K562 (cell line): ENCODE results near the gene ACACB. TPM values are rescaled to one million over a fixed set of nuclear protein-coding genes. Genes with fewer than 3 reads are reported as not detected.

ENCODE experiments used
- ATAC-seq: fragments of 200-7000 bp; cut with Tn5 transposase; 3 replicates; pipeline ENCODE4 v1.9.1; 2020; ENCODE audit warnings: moderate library complexity
- BruUV-seq: library from RNA; stranded (reverse); fragments of 400-500 nt; replicated peaks from 2 replicates; lab custom pipeline; 2021; lab: Mats Ljungman, UMichigan
- CTCF ChIA-PET: fragments of 300-600 bp; formaldehyde crosslinking; extraction: SDS; loops from one replicate; lab custom pipeline; 2021; ENCODE audit warnings: low intra/inter-chr PET ratio; lab: Yijun Ruan, JAX
- POLR2A ChIA-PET: fragments of 300-600, 350-650 bp; sonication (Branson Sonifier 250); formaldehyde crosslinking; extraction: SDS; loops from one replicate; lab custom pipeline; 2021; ENCODE audit warnings: antibody characterized with exemption, inconsistent platforms; lab: Yijun Ruan, JAX
- DNase-seq, 4 experiments: peaks; one replicate each; pipeline versions ENCODE4 v3.0.0 to v3.0.0-alpha.2; 2011 to 2018; ENCODE audit warnings: low spot score in 3 of 4, mixed read lengths in 3 of 4; ENCODE audit errors: extremely low read depth in 1 of 4
- FAIRE-seq: peaks from 2 replicates; lab custom pipeline; 2011; peaks lifted over from hg19 to GRCh38; lab: Jason Lieb, UNC
- H2AFZ ChIP-seq: 2 replicates; pipeline ENCODE4 v1.6.0; 2011; ENCODE audit warnings: low read depth, low read length, control low read depth, inconsistent platforms
- H3K27ac ChIP-seq: fragments of 200-600 bp; 3 replicates; pipeline ENCODE4 v1.8.0; 2011; ENCODE audit warnings: low read depth, mild to moderate bottlenecking, control low read depth, inconsistent platforms, low read length, moderate library complexity, mixed read lengths; ENCODE audit errors: extremely low read depth
- H3K27me3 ChIP-seq, 2 experiments: fragments of 300-600 bp in 1 of 2; 2 replicates in 1 of 2; 3 replicates in 1 of 2; pipeline versions ENCODE4 v1.6.0 to v1.8.0; 2011; ENCODE audit warnings: inconsistent platforms in 2 of 2, low read length in 2 of 2, mild to moderate bottlenecking in 1 of 2, mixed read lengths in 1 of 2, moderate library complexity in 1 of 2; ENCODE audit not compliant: control insufficient read depth in 2 of 2, insufficient read depth in 2 of 2
- H3K36me3 ChIP-seq: fragments of 300-600 bp; 3 replicates; pipeline ENCODE4 v1.8.0; 2011; ENCODE audit warnings: mild to moderate bottlenecking, low read length, inconsistent platforms; ENCODE audit not compliant: control insufficient read depth, insufficient read depth
- H3K4me1 ChIP-seq, 2 experiments: fragments of 200-600 bp in 1 of 2; replicated peaks in 1 of 2; 2 replicates in 1 of 2; 3 replicates in 1 of 2; pipeline versions ENCODE4 v1.5.1 to v1.8.0; 2011; ENCODE audit warnings: inconsistent platforms in 2 of 2, low read length in 2 of 2, mild to moderate bottlenecking in 1 of 2, mixed read lengths in 1 of 2, moderate library complexity in 1 of 2; ENCODE audit not compliant: control insufficient read depth in 2 of 2, insufficient read depth in 2 of 2
- H3K4me2 ChIP-seq: 2 replicates; pipeline ENCODE4 v1.6.1; 2011; ENCODE audit warnings: low read length, control low read depth, inconsistent platforms, mixed read lengths; ENCODE audit not compliant: insufficient read depth
- H3K4me3 ChIP-seq: fragments of 200-600 bp; sonication (generic), shearing (Covaris generic); 2 replicates; pipeline ENCODE4 v1.5.1; 2016; ENCODE audit warnings: control low read depth, inconsistent platforms
- H3K79me2 ChIP-seq: fragments of 200-600 bp; 3 replicates; pipeline ENCODE4 v1.8.0; 2011; ENCODE audit warnings: low read length, inconsistent platforms; ENCODE audit not compliant: control insufficient read depth, insufficient read depth
- H3K9ac ChIP-seq, 2 experiments: 2 replicates each; pipeline versions ENCODE4 v1.6.0 to v1.6.1; 2011; ENCODE audit warnings: low read depth in 2 of 2, low read length in 2 of 2, control low read depth in 1 of 2, inconsistent platforms in 1 of 2, mild to moderate bottlenecking in 1 of 2, mixed read lengths in 1 of 2; ENCODE audit not compliant: insufficient read depth in 1 of 2
- H3K9me1 ChIP-seq: one replicate; pipeline ENCODE4 v1.6.0; 2011; ENCODE audit warnings: inconsistent platforms, mild to moderate bottlenecking, low read length, moderate library complexity; ENCODE audit not compliant: control insufficient read depth, insufficient read depth
- H3K9me3 ChIP-seq: replicated peaks from 2 replicates; pipeline ENCODE4 v1.5.1; 2011; ENCODE audit warnings: low read depth, low read length, inconsistent platforms; ENCODE audit not compliant: control insufficient read depth, insufficient read depth
- H4K20me1 ChIP-seq: replicated peaks from 2 replicates; pipeline ENCODE4 v1.6.1; 2011; ENCODE audit warnings: low read length, inconsistent platforms, mixed read lengths; ENCODE audit not compliant: control insufficient read depth, insufficient read depth
- RBM39 ChIP-seq: fragments of 200-400 bp; formaldehyde crosslinking; optimal IDR thresholded peaks from 2 replicates; pipeline ENCODE3; 2018; ENCODE audit warnings: low read depth, low read length
- WGBS: fragments of 100-300 bp; shearing (Covaris generic); methylation state at CpG from one replicate; pipeline ENCODE4 v1.1.6; 2016; ENCODE audit warnings: low coverage, mixed read lengths; ENCODE audit not compliant: insufficient coverage; ENCODE audit errors: missing lambda C conversion rate; 5-methylcytosine and 5-hydroxymethylcytosine counted together
- in situ Hi-C: fragments of 300-500 bp; cut with MboI; formaldehyde crosslinking; loops from 4 replicates; pipeline ENCODE4 v1.15.0; 2018; ENCODE audit warnings: inconsistent platforms, mixed read lengths
- intact Hi-C: fragments of 100-400 bp; cut with micrococcal nuclease; formaldehyde crosslinking; loops from 2 replicates; pipeline ENCODE4 v1.14.2; 2022
- polyA plus RNA-seq, 8 experiments: library from polyadenylated mRNA; depleted of rRNA in 4 of 8; stranded (reverse) in 5 of 8; unstranded in 3 of 8; fragments of >200 nt; fragmentation: Nextera tagmentation in 2 of 8; fragmentation: Illumina TruSeq in 1 of 8; extraction: Ambion mirVana in 2 of 8; extraction: Trizol in 1 of 8; gene quantifications; 2 replicates each; pipeline versions ENCODE4 v1.2.1 to v1.2.3, GENCODE V29; 2011 to 2014; ENCODE audit warnings: inconsistent platforms in 1 of 8, missing spikeins in 1 of 8
- total RNA-seq, 7 experiments: library from RNA; depleted of rRNA in 6 of 7; stranded (reverse); fragments of >200 nt in 6 of 7; fragmentation: Illumina TruSeq in 2 of 7; extraction: Trizol in 2 of 7; gene quantifications; 2 replicates each; pipeline versions ENCODE4 v1.2.1 to v1.2.3, GENCODE V29; 2011 to 2021; ENCODE audit warnings: low replicate concordance in 1 of 7
- TF ChIP-seq, protein P1 (sequence below): fragments of 450-650 bp; formaldehyde crosslinking; IDR thresholded peaks from 2 replicates; pipeline ENCODE4 v1.4.0; 2020; ENCODE audit warnings: mild to moderate bottlenecking, moderate library complexity
- TF ChIP-seq, protein P2 (sequence below): fragments of 450-650 bp; IDR thresholded peaks from 2 replicates; pipeline ENCODE4 v1.6.1; 2016; ENCODE audit warnings: borderline replicate concordance

Gene ACACB
- total and polyA plus RNA-seq, 9 of the 15 experiments (the other 6 are each of a cell fraction or from before 2014, with no cell fraction given) = 0.10 to 2.5 (median 0.83) TPM

DNA sequence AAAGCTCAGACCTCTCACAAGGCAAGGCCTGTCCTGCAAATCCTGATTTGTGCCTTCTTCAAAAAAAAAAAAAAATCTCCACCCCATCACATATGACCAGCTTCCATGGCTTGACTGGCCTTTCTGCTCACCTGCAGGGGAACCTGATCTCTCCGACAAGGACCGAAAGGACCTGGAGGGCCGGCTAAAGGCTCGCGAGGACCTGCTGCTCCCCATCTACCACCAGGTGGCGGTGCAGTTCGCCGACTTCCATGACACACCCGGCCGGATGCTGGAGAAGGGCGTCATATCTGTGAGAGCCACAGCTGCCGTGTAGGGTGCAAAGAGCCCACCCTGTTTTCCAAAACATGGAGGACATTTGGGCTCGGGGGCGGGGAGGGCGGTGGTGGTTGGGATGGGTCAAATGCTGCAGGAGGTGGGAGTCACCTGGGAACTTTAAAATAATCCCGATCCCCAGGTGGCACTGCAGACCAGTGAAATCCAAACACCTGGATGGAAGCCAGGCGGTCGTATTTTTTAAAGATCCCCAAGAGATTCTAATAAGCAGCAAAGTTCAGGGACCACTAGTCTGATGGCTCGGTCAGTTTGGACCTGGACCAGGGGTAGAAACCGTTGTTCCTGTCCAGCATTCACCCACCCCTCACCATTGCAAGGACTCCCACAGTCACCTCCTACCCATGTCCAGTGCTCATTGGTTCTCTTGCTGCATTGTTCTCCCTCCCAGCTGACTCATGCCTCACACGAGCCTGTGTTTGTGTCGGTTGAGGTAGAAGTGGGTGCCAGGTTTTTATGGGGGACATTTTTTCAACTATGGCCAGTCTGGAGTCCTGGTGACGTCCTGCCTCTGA lies 147.9 kb downstream of the ACACB start (continued):
- TF ChIP-seq, protein P1, sequence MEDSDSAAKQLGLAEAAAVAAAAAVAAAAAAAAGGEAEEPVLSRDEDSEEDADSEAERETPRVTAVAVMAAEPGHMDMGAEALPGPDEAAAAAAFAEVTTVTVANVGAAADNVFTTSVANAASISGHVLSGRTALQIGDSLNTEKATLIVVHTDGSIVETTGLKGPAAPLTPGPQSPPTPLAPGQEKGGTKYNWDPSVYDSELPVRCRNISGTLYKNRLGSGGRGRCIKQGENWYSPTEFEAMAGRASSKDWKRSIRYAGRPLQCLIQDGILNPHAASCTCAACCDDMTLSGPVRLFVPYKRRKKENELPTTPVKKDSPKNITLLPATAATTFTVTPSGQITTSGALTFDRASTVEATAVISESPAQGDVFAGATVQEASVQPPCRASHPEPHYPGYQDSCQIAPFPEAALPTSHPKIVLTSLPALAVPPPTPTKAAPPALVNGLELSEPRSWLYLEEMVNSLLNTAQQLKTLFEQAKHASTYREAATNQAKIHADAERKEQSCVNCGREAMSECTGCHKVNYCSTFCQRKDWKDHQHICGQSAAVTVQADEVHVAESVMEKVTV (CRISPR knock-in tag) = peak; percentile 53

DNA sequence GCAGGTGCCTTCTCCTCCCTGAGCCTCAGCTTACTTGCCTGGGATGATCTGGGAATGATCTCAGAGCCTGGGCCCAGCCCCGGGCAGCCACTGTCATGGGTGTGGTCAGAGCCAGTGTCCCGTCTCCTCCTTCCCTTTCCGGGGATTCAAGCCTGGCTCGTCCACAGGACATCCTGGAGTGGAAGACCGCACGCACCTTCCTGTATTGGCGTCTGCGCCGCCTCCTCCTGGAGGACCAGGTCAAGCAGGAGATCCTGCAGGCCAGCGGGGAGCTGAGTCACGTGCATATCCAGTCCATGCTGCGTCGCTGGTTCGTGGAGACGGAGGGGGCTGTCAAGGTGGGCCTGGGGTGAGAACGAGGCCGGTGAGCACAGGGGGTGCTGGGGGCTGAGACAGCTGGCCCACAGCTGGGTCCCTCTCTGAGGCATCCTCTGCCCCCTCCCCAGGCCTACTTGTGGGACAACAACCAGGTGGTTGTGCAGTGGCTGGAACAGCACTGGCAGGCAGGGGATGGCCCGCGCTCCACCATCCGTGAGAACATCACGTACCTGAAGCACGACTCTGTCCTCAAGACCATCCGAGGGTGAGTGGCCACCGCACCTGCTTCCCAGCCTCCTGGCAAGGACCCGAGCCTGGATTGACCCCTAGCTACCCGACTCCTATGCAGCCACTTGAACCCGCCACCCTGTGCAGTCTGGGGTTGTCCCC lies 148.7 kb downstream of the ACACB start:
- TF ChIP-seq, protein P2, sequence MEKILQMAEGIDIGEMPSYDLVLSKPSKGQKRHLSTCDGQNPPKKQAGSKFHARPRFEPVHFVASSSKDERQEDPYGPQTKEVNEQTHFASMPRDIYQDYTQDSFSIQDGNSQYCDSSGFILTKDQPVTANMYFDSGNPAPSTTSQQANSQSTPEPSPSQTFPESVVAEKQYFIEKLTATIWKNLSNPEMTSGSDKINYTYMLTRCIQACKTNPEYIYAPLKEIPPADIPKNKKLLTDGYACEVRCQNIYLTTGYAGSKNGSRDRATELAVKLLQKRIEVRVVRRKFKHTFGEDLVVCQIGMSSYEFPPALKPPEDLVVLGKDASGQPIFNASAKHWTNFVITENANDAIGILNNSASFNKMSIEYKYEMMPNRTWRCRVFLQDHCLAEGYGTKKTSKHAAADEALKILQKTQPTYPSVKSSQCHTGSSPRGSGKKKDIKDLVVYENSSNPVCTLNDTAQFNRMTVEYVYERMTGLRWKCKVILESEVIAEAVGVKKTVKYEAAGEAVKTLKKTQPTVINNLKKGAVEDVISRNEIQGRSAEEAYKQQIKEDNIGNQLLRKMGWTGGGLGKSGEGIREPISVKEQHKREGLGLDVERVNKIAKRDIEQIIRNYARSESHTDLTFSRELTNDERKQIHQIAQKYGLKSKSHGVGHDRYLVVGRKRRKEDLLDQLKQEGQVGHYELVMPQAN = no peak
- no peak for TF ChIP-seq RBM39
- BruUV-seq = no TSS peak
- CTCF ChIA-PET = interaction anchor here (0.6 to 3.2 kb wide), 5 partner anchors 81 to 170 kb away, joined by 3 to 39 read pairs (median 3); no protein-coding TSS in a partner anchor
- Histone ChIP-seq H3K27ac (no peak overlapping the region), H4K20me1 (no peaks in the 10 kb centered on the region; the same call in 1 of the 2 replicates), H3K9me3 (no peaks in the 10 kb centered on the region; the same call in 1 of the 2 replicates), H3K36me3 (no peaks in the 10 kb centered on the region), H3K9ac (peak overlapping the region in 1 of 2 experiments; percentile 16; a peak in 1 of 4 replicates), H3K27me3 (peaks cover 4 to 34% of the 10 kb centered on the region in 2 experiments; a peak in 2 of 5 replicates), H2AFZ (no peak overlapping the region), H3K4me1 (peaks cover 0 to 6% of the 10 kb centered on the region in 2 experiments; a peak in 1 of 5 replicates), H3K79me2 (no peaks in the 10 kb centered on the region), H3K9me1 (peaks cover 5% of the 10 kb centered on the region), H3K4me2 (no peak overlapping the region; the same call in 1 of the 2 replicates), H3K4me3 (no peak overlapping the region)
- POLR2A ChIA-PET = interaction anchor here (0.5 to 0.8 kb wide), 2 partner anchors 16 to 32 kb away, joined by 4 read pairs; no protein-coding TSS in a partner anchor
- 6% methylated on average over 8 of the region's 27 CpGs for WGBS
- intact Hi-C loops = loop anchor here (1.0 kb wide), 1 partner anchor 120 kb away; no protein-coding TSS in a partner anchor
- in situ Hi-C loops = loop anchor here (5.0 kb wide), 1 partner anchor 122 kb away; no protein-coding TSS in a partner anchor
- no peak; the same call in 2 of the 3 replicates for ATAC-seq
- no peak for FAIRE-seq
- DNase-seq = no peak
